ENCODE data around the gene C19orf67. TPM values are rescaled to one million over a fixed set of nuclear protein-coding genes. Genes with fewer than 3 reads are reported as not detected.

The C19orf67 gene
- total and polyA plus RNA-seq, 2 of the 13 experiments (the other 11 are each of a cell fraction or from before 2014, with no cell fraction given) = 0.11 to 0.32 TPM

DNA sequence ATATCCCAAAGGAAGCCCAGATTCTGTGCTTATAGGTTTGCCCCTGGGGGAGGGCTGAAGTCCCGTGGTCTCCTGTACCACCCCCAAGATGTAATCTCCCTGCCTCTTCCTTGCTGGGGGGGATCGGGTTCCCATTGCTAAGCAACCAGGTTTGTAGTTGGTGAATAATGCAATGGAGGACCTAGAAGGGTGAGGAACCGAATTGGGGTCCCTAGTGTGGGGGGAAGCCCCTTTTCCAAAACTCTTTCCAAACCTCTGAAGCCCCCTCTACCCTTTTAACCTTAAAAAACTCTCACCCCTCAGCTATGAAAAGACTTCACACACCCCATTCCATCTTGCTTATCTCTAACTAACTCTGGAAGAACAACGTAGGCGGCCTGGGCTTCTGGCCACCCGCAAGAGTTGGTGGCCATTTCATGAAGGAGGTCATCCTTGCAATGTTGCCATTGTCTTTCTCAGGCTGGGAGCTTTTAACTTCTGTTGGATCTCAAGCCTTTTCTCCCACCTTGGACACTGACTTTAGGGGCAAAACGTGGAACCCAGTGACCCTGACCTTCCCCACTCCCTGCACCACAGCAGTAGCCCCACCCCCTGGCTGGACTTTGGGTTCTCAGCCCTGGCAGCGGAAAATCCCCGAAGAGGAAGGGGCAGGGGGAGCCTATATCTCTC lies 24.4 kb downstream of the C19orf67 start:
- no peaks in the 10 kb centered on the region for H4K20me1 ChIP-seq (ENCODE audit: insufficient read depth, low read length)
- H3K4me3 ChIP-seq (replicated peaks in 1 of 3; ENCODE audit: insufficient read depth in 1 of 3, low read depth in 2 of 3, low read length in 3 of 3) = peak overlapping the region; percentile 52 to 73 (median 58)
- H3K4me2 ChIP-seq (ENCODE audit: low read depth, low read length) = peak overlapping the region; percentile 86
- no peaks in the 10 kb centered on the region for H3K27me3 ChIP-seq (ENCODE audit: control insufficient read depth in 1 of 2, insufficient read depth in 2 of 2, low read length in 2 of 2)
- in situ Hi-C loops (cut with HindIII; ENCODE audit: extremely low pct_ligation_motif_present, low pct_unique_long_range_greater_than_20kb) = loop anchor here (25.0 kb wide), 1 partner anchor 299 kb away; the partner anchor contains the start of genes C19orf53 and MRI1
- ATAC-seq (peak; percentile 54), DNase-seq (ENCODE audit: low spot score) (peak; percentile 57), FAIRE-seq (peak; percentile 84)
- no peak overlapping the region for H2AFZ ChIP-seq (ENCODE audit: low read length)
- no peaks in the 10 kb centered on the region for H3K9me3 ChIP-seq (ENCODE audit: low read length)
- H3K9ac ChIP-seq (ENCODE audit: insufficient read depth, low read depth, low read length) = peak overlapping the region; percentile 65
- WGBS (ENCODE audit: low lambda C conversion rate) = 5% methylated on average over 9 of the region's 9 CpGs
- intact Hi-C loops (cut with micrococcal nuclease; ENCODE audit: unreplicated experiment) = no loop called here
- no peaks in the 10 kb centered on the region for H3K79me2 ChIP-seq (ENCODE audit: insufficient read depth, low read length)
- TSS peak; percentile 94 for BruUV-seq (replicated peaks)
- POLR2A ChIA-PET = interaction anchor here (1.1 to 5.7 kb wide), 2 partner anchors 11 to 177 kb away, joined by 3 to 62 read pairs; partner anchors contain the start of gene MISP3
- CTCF ChIA-PET (ENCODE audit: low intra/inter-chr PET ratio, low total read pairs) = interaction anchor here (0.6 kb wide), 1 partner anchor 12 kb away, joined by 3 read pairs; no protein-coding TSS in a partner anchor
- H3K4me1 ChIP-seq (ENCODE audit: insufficient read depth, low read length) = peaks cover 41% of the 10 kb centered on the region
- H3K27ac ChIP-seq (ENCODE audit: extremely low read length, insufficient read depth, low read length) = peak overlapping the region; percentile 81
- no peaks in the 10 kb centered on the region for H3K36me3 ChIP-seq (replicated peaks in 1 of 2; ENCODE audit: control insufficient read depth in 1 of 2, insufficient read depth in 2 of 2, low read length in 2 of 2)
- TF ChIP-seq, protein P1, sequence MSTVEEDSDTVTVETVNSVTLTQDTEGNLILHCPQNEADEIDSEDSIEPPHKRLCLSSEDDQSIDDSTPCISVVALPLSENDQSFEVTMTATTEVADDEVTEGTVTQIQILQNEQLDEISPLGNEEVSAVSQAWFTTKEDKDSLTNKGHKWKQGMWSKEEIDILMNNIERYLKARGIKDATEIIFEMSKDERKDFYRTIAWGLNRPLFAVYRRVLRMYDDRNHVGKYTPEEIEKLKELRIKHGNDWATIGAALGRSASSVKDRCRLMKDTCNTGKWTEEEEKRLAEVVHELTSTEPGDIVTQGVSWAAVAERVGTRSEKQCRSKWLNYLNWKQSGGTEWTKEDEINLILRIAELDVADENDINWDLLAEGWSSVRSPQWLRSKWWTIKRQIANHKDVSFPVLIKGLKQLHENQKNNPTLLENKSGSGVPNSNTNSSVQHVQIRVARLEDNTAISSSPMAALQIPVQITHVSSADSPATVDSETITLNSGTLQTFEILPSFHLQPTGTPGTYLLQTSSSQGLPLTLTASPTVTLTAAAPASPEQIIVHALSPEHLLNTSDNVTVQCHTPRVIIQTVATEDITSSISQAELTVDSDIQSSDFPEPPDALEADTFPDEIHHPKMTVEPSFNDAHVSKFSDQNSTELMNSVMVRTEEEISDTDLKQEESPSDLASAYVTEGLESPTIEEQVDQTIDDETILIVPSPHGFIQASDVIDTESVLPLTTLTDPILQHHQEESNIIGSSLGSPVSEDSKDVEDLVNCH (CRISPR knock-in tag; IDR thresholded peaks at IDR 0.05) = no peak
- TF ChIP-seq MTA1 (CRISPR knock-in tag; IDR thresholded peaks at IDR 0.05; ENCODE audit: borderline replicate concordance) (peak; percentile 55; the same call in 1 of the 2 replicates), ESRRA (CRISPR knock-in tag; IDR thresholded peaks at IDR 0.05; ENCODE audit: low read depth) (peak; percentile 81; the same call in 1 of the 2 replicates), POLR2AphosphoS2 (IDR thresholded peaks at IDR 0.05; ENCODE audit: low read depth, low read length) (no peak), ZNF747 (CRISPR knock-in tag; IDR thresholded peaks at IDR 0.05; ENCODE audit: borderline replicate concordance) (0 out of 2 replicates have a peak, but pooled peaks have one; percentile 27), MYC (CRISPR knock-in tag; IDR thresholded peaks at IDR 0.05; ENCODE audit: borderline replicate concordance) (peak; percentile 27; the same call in 1 of the 2 replicates), CENPX (CRISPR knock-in tag; IDR thresholded peaks at IDR 0.05) (no peak), SIN3A (IDR thresholded peaks at IDR 0.05; ENCODE audit: borderline replicate concordance, low read depth, low read length) (peak; percentile 47; the same call in 1 of the 2 replicates), GFI1 (CRISPR knock-in tag; IDR thresholded peaks at IDR 0.05; ENCODE audit: borderline replicate concordance) (no peak), CBX5 (CRISPR knock-in tag; IDR thresholded peaks at IDR 0.05; ENCODE audit: borderline replicate concordance) (0 out of 2 replicates have a peak, but pooled peaks have one; percentile 48), POLR2G (IDR thresholded peaks at IDR 0.05; ENCODE audit: low read depth, low read length) (peak; percentile 68), ZNF253 (CRISPR knock-in tag; IDR thresholded peaks at IDR 0.05; ENCODE audit: borderline replicate concordance) (no peak), MAZ (IDR thresholded peaks at IDR 0.05; ENCODE audit: borderline replicate concordance, low read depth, low read length) (0 out of 2 replicates have a peak, but pooled peaks have one; percentile 54), MAZ (CRISPR knock-in tag; IDR thresholded peaks at IDR 0.05; ENCODE audit: low read depth) (no peak; the same call in 1 of the 2 replicates), ELF3 (CRISPR knock-in tag; IDR thresholded peaks at IDR 0.05) (peak; percentile 49; the same call in 1 of the 2 replicates)
- TF ChIP-seq, protein P2, sequence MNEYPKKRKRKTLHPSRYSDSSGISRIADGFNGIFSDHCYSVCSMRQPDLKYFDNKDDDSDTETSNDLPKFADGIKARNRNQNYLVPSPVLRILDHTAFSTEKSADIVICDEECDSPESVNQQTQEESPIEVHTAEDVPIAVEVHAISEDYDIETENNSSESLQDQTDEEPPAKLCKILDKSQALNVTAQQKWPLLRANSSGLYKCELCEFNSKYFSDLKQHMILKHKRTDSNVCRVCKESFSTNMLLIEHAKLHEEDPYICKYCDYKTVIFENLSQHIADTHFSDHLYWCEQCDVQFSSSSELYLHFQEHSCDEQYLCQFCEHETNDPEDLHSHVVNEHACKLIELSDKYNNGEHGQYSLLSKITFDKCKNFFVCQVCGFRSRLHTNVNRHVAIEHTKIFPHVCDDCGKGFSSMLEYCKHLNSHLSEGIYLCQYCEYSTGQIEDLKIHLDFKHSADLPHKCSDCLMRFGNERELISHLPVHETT (CRISPR knock-in tag; conservative IDR thresholded peaks at IDR 0.05) = no peak
- TF ChIP-seq, protein P3, sequence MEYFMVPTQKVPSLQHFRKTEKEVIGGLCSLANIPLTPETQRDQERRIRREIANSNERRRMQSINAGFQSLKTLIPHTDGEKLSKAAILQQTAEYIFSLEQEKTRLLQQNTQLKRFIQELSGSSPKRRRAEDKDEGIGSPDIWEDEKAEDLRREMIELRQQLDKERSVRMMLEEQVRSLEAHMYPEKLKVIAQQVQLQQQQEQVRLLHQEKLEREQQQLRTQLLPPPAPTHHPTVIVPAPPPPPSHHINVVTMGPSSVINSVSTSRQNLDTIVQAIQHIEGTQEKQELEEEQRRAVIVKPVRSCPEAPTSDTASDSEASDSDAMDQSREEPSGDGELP (IDR thresholded peaks at IDR 0.05; ENCODE audit: borderline replicate concordance, low read depth) = no peak
